ENCODE results near the gene PQBP1.
"Not testable (repeated sequence)": the region's sequence is repeated elsewhere in the genome, so short reads cannot be mapped to it uniquely, and the experiment has no call there.

Gene PQBP1

GRCh38 chrX:48883729-48884128, 14.0 kb upstream of the PQBP1 start:
- no peak for DNase-seq (ENCODE audit: extremely low read depth, low read depth)
- TF ChIP-seq CTCF (IDR thresholded peaks at IDR 0.05; ENCODE audit: low read depth, low read length), result no peak

- DNase-seq (ENCODE audit: extremely low read depth, low read depth), result not testable (repeated sequence)
Measured at GRCh38 chrX:48886586-48886985, 11.1 kb upstream of the PQBP1 start.

GRCh38 chrX:48890296-48890925, 7.3 kb upstream of the PQBP1 start:
- DNase-seq (ENCODE audit: extremely low read depth, low read depth), result no peak
- no peak for TF ChIP-seq CTCF (IDR thresholded peaks at IDR 0.05; ENCODE audit: low read depth, low read length)

GRCh38 chrX:48890934-48891401, 6.8 kb upstream of the PQBP1 start:
- no peak for DNase-seq (ENCODE audit: extremely low read depth, low read depth)

GRCh38 chrX:48891402-48892288, 6.1 kb upstream of the PQBP1 start:
- peak; percentile 47 for TF ChIP-seq CTCF (IDR thresholded peaks at IDR 0.05; ENCODE audit: low read depth, low read length)
- DNase-seq (ENCODE audit: extremely low read depth, low read depth), result peak; percentile 65

More at GRCh38 chrX:48890934-48891401, 6.8 kb upstream of the PQBP1 start:
- TF ChIP-seq CTCF (IDR thresholded peaks at IDR 0.05; ENCODE audit: low read depth, low read length), result no peak

- TF ChIP-seq CTCF (IDR thresholded peaks at IDR 0.05; ENCODE audit: low read depth, low read length), result no peak
- no peak for DNase-seq (ENCODE audit: extremely low read depth, low read depth)
Measured at GRCh38 chrX:48892896-48893295, 4.8 kb upstream of the PQBP1 start.

GRCh38 chrX:48893556-48894348, 4.0 kb upstream of the PQBP1 start:
- DNase-seq (ENCODE audit: extremely low read depth, low read depth), result no peak
- TF ChIP-seq CTCF (IDR thresholded peaks at IDR 0.05; ENCODE audit: low read depth, low read length), result no peak

Data from AG09319 (cell line).